ENCODE measurements around the gene GRID2IP.

DNA sequence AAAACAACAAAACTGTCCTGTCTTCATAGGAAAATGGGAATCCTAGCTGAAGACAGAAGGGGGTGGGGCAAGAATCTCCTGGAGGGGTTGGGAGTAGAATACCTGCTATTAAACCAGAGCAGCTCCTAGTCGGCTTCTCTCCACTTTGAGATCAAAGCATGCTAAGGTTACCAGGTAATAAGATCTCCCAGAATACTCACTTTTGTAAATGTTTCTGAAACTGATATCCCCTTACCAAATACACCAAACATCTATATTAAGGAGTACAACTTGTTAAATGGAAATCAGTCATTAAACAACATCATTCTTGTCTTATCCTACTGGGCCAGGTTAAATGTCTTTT is 74.0 kb downstream of the GRID2IP start:
- TF ChIP-seq, protein P1, sequence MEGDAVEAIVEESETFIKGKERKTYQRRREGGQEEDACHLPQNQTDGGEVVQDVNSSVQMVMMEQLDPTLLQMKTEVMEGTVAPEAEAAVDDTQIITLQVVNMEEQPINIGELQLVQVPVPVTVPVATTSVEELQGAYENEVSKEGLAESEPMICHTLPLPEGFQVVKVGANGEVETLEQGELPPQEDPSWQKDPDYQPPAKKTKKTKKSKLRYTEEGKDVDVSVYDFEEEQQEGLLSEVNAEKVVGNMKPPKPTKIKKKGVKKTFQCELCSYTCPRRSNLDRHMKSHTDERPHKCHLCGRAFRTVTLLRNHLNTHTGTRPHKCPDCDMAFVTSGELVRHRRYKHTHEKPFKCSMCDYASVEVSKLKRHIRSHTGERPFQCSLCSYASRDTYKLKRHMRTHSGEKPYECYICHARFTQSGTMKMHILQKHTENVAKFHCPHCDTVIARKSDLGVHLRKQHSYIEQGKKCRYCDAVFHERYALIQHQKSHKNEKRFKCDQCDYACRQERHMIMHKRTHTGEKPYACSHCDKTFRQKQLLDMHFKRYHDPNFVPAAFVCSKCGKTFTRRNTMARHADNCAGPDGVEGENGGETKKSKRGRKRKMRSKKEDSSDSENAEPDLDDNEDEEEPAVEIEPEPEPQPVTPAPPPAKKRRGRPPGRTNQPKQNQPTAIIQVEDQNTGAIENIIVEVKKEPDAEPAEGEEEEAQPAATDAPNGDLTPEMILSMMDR (IDR thresholded peaks at IDR 0.05) = no peak
- TF ChIP-seq POLR2A (IDR thresholded peaks at IDR 0.05) (no peak), POLR2AphosphoS5 (IDR thresholded peaks at IDR 0.05) (no peak)

All from prostate gland (tissue), 2 donors.